GM12892 (cell line): ENCODE measurements around the gene ZBTB7C.

Experiments
- POLR2A ChIP-seq: IDR thresholded peaks from 2 replicates; pipeline ENCODE4 v1.6.1; 2011; ENCODE audit warnings: low read depth, low read length, control low read depth
- POLR2AphosphoS5 ChIP-seq: IDR thresholded peaks from 2 replicates; pipeline ENCODE4 v1.6.1; 2011; ENCODE audit warnings: low read depth, low read length, control low read depth
- TAF1 ChIP-seq: IDR thresholded peaks from 2 replicates; pipeline ENCODE4 v1.6.1; 2011; ENCODE audit warnings: low read depth, mild to moderate bottlenecking, control low read depth, low read length, borderline replicate concordance

DNA sequence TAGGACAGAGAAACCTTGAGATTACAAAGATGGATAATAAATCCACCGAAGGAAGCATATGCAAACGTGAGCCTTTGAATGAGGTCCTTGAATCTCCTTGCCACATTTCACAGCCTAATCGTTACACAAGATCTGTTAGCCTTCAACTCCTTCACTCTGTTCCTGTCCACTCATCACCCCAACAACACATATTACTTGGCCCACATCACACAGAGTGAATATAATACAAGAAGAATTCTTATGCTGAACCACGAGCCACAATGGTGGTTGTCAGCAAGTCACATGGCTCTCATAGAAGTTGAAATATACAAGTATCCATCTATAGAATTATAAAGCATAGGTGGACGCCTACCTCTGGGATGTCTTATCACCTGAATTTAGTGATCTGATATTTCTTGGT, 12.6 kb downstream of the ZBTB7C start:
- TF ChIP-seq POLR2A (no peak), POLR2AphosphoS5 (no peak), TAF1 (no peak)
